MM.1S (cell line): ENCODE results near the gene TLE1.

ENCODE experiments used
- DNase-seq: peaks from one replicate; pipeline ENCODE4 v3.0.0-alpha.2; 2015
- H2AFZ ChIP-seq: fragments of 300-600 bp; sonication (generic); 2 replicates; pipeline ENCODE4 v1.6.0; 2016; ENCODE audit warnings: antibody characterized with exemption, low read length
- H3F3A ChIP-seq: fragments of 300-600 bp; sonication (generic); 2 replicates; pipeline ENCODE4 v1.6.1; 2016; ENCODE audit warnings: mild to moderate bottlenecking, antibody characterized with exemption, low read length, moderate library complexity, mixed read lengths; ENCODE audit not compliant: insufficient read depth
- H3K27ac ChIP-seq: fragments of 300-600 bp; sonication (generic); 2 replicates; pipeline ENCODE4 v1.5.1; 2016; ENCODE audit warnings: mild to moderate bottlenecking, low read length
- H3K27me3 ChIP-seq: fragments of 300-600 bp; sonication (generic); replicated peaks from 2 replicates; pipeline ENCODE4 v1.6.0; 2016; ENCODE audit warnings: low read length; ENCODE audit not compliant: insufficient read depth
- H3K36me3 ChIP-seq: fragments of 300-600 bp; sonication (generic); replicated peaks from 2 replicates; pipeline ENCODE4 v1.6.1; 2016; ENCODE audit warnings: mild to moderate bottlenecking, low read length, mixed read lengths; ENCODE audit not compliant: insufficient read depth
- H3K4me1 ChIP-seq: fragments of 300-600 bp; sonication (generic); 2 replicates; pipeline ENCODE4 v1.6.1; 2016; ENCODE audit warnings: low read length, mixed read lengths
- H3K4me2 ChIP-seq: fragments of 300-600 bp; sonication (generic); 2 replicates; pipeline ENCODE4 v1.6.0; 2016; ENCODE audit warnings: low read depth, low read length
- H3K4me3 ChIP-seq: fragments of 300-600 bp; sonication (generic); 2 replicates; pipeline ENCODE4 v1.5.1; 2016; ENCODE audit warnings: low read length, mixed read lengths
- H3K79me2 ChIP-seq: fragments of 300-600 bp; sonication (generic); 2 replicates; pipeline ENCODE4 v1.6.1; 2016; ENCODE audit warnings: mixed run types, low read length, mixed read lengths
- H3K9ac ChIP-seq: fragments of 300-600 bp; sonication (generic); 2 replicates; pipeline ENCODE4 v1.6.1; 2016; ENCODE audit warnings: low read length, mixed read lengths
- H3K9me2 ChIP-seq: fragments of 300-600 bp; sonication (generic); replicated peaks from 2 replicates; pipeline ENCODE4 v1.6.1; 2016; ENCODE audit warnings: mild to moderate bottlenecking, low read length, mixed read lengths; ENCODE audit not compliant: insufficient read depth
- H3K9me3 ChIP-seq: fragments of 300-600 bp; sonication (generic); replicated peaks from 2 replicates; pipeline ENCODE4 v1.6.1; 2016; ENCODE audit warnings: mild to moderate bottlenecking, low read length, mixed read lengths; ENCODE audit not compliant: insufficient read depth
- H4K20me1 ChIP-seq: fragments of 300-600 bp; sonication (generic); 2 replicates; pipeline ENCODE4 v1.6.1; 2016; ENCODE audit warnings: mild to moderate bottlenecking, low read length, moderate library complexity, mixed read lengths; ENCODE audit not compliant: insufficient read depth
- CTCF ChIP-seq: fragments of 300-600 bp; sonication (generic); IDR thresholded peaks from 2 replicates; pipeline ENCODE4 v1.5.1; 2016; ENCODE audit warnings: antibody characterized with exemption, low read length, mixed read lengths
- EZH2 ChIP-seq: fragments of 300-600 bp; sonication (generic); optimal IDR thresholded peaks from 2 replicates; pipeline ENCODE3; 2017; ENCODE audit warnings: low read depth, mild to moderate bottlenecking, antibody characterized with exemption, low read length, mixed read lengths
- EZH2phosphoT487 ChIP-seq: fragments of 300-600 bp; sonication (generic); IDR thresholded peaks from 2 replicates; pipeline ENCODE4 v1.6.1; 2018; ENCODE audit warnings: antibody characterized with exemption, low read length

The TLE1 gene

DNA sequence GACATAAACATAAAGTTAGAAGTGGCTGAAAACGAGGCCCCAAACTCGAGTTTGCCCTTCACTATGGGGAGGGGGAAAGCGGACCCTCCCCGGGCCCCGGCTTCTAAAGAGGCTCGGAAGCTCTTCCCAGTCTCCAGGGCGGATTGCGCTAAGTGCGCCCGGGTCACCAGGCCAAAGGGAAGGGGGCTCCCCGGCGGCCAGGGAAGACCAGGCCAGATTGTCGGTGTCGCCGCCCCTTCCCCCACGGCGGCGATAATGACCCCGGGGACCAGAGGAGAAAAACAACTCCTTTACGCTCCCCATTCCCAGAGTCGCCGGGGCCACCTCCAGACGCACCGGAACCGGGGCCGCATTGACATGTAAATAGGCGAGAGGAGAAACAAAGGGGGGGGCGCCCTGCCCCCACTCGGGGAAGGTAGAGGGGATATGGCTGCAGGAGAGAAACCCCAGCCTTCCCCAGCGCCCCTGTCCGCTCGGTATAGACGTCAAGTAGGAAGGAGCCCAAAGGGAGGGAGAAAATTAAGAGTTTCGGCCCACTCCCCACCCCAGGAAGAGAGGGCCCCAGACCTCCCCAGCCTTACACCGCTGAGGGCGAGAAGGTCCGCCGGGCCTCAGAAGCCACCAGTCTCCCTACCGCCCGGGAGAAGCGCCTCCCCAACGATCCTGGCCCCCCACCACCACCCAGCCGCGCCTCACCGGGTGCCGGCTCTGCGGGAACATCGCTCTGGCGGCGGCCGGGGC is 1.7 kb downstream of the TLE1 start:
- peak overlapping the region; percentile 71 for H2AFZ ChIP-seq
- no peak overlapping the region for H3K27ac ChIP-seq
- H3K9me3 ChIP-seq = no peaks in the 10 kb centered on the region
- DNase-seq = no peak
- no peaks in the 10 kb centered on the region for H3K4me1 ChIP-seq
- no peaks in the 10 kb centered on the region for H4K20me1 ChIP-seq
- 0 out of 2 replicates have a peak, but pooled peaks cover 2% of the 10 kb centered on the region for H3F3A ChIP-seq
- no peaks in the 10 kb centered on the region for H3K9me2 ChIP-seq
- H3K4me2 ChIP-seq = peak overlapping the region; percentile 95
- TF ChIP-seq EZH2phosphoT487 (no peak), EZH2 (no peak), CTCF (no peak)
- peak overlapping the region; percentile 72 for H3K4me3 ChIP-seq
- no peaks in the 10 kb centered on the region for H3K36me3 ChIP-seq
- no peaks in the 10 kb centered on the region for H3K79me2 ChIP-seq
- peak overlapping the region; percentile 16; the same call in 1 of the 2 replicates for H3K9ac ChIP-seq
- H3K27me3 ChIP-seq = peaks cover 16% of the 10 kb centered on the region

GRCh38 chr9:81686614-81687520 is 2.5 kb downstream of the TLE1 start:
- Histone ChIP-seq H3K27me3 (peaks cover 15% of the 10 kb centered on the region), H3K27ac (no peak overlapping the region), H4K20me1 (no peaks in the 10 kb centered on the region), H2AFZ (peak overlapping the region; percentile 71), H3K4me1 (no peaks in the 10 kb centered on the region), H3K9me3 (no peaks in the 10 kb centered on the region), H3K4me2 (peak overlapping the region; percentile 95), H3K36me3 (no peaks in the 10 kb centered on the region), H3F3A (0 out of 2 replicates have a peak, but pooled peaks cover 2% of the 10 kb centered on the region), H3K9me2 (no peaks in the 10 kb centered on the region), H3K9ac (peak overlapping the region; percentile 16; the same call in 1 of the 2 replicates), H3K79me2 (no peaks in the 10 kb centered on the region), H3K4me3 (peak overlapping the region; percentile 72)
- TF ChIP-seq CTCF (peak; percentile 54), EZH2phosphoT487 (no peak)
- DNase-seq = peak; percentile 64

GRCh38 chr9:81685763-81686613 is 3.4 kb downstream of the TLE1 start:
- no peak overlapping the region for H2AFZ ChIP-seq
- H3K4me1 ChIP-seq = no peaks in the 10 kb centered on the region
- 0 out of 2 replicates have a peak, but pooled peaks cover 2% of the 10 kb centered on the region for H3F3A ChIP-seq
- no peak overlapping the region for H3K9ac ChIP-seq
- H3K4me3 ChIP-seq = no peak overlapping the region
- no peak overlapping the region for H3K27ac ChIP-seq
- no peaks in the 10 kb centered on the region for H3K36me3 ChIP-seq
- no peak for DNase-seq
- no peak for TF ChIP-seq CTCF
- no peak for TF ChIP-seq EZH2phosphoT487
- no peak for TF ChIP-seq EZH2
- no peaks in the 10 kb centered on the region for H3K9me3 ChIP-seq
- no peaks in the 10 kb centered on the region for H4K20me1 ChIP-seq
- no peak overlapping the region for H3K4me2 ChIP-seq
- H3K79me2 ChIP-seq = no peaks in the 10 kb centered on the region
- no peaks in the 10 kb centered on the region for H3K9me2 ChIP-seq
- peaks cover 7% of the 10 kb centered on the region for H3K27me3 ChIP-seq
